Heart right ventricle (tissue), 16 donors: Measurements from ENCODE around the gene HJV. TPM values are rescaled to one million over a fixed set of nuclear protein-coding genes. Genes with fewer than 3 reads are reported as not detected.

ENCODE experiments used
- ATAC-seq, 8 donors: fragments of 200-7000 bp; cut with Tn5 transposase; one replicate each; pipeline ENCODE4 v1.9.1; 2020; ENCODE audit warnings: mild to moderate bottlenecking in 8 of 8, moderate library complexity in 8 of 8, moderate number of reproducible peaks in 1 of 8
- DNase-seq, 2 donors: peaks; one replicate each; pipeline ENCODE4 v3.0.0-alpha.2; 2020
- H3K27ac ChIP-seq, 10 donors: fragments of 200-600 bp; sonication (generic) in 2 of 10; one replicate each; pipeline versions ENCODE4 v1.5.0 to v1.8.0; 2020 to 2022; ENCODE audit warnings: mild to moderate bottlenecking in 3 of 10
- H3K27me3 ChIP-seq, 7 donors: fragments of 200-600 bp; one replicate each; pipeline ENCODE4 v1.8.0; 2021 to 2022; ENCODE audit warnings: mild to moderate bottlenecking in 2 of 7
- H3K36me3 ChIP-seq, 9 donors: fragments of 200-600 bp; sonication (generic) in 1 of 9; one replicate each; pipeline versions ENCODE4 v1.5.0 to v1.8.0; 2020 to 2022; ENCODE audit warnings: mild to moderate bottlenecking in 2 of 9
- H3K4me1 ChIP-seq, 9 donors: fragments of 200-600 bp; sonication (generic) in 1 of 9; one replicate each; pipeline versions ENCODE4 v1.5.0 to v1.8.0; 2020 to 2022; ENCODE audit warnings: mild to moderate bottlenecking in 4 of 9
- H3K4me3 ChIP-seq, 10 donors: fragments of 200-600 bp; sonication (generic) in 2 of 10; one replicate each; pipeline versions ENCODE4 v1.5.0 to v1.8.0; 2020 to 2022; ENCODE audit warnings: mild to moderate bottlenecking in 7 of 10, moderate library complexity in 2 of 10
- H3K9me3 ChIP-seq, 11 donors: fragments of 200-600 bp in 10 of 11; sonication (generic) in 2 of 11; one replicate each; pipeline versions ENCODE4 v1.5.0 to v1.8.0; 2013 to 2022; ENCODE audit warnings: mild to moderate bottlenecking in 2 of 11, control low read depth in 1 of 11, moderate library complexity in 1 of 11
- WGBS, 2 donors: extraction: QIAGEN DNeasy Blood & Tissue Kit; methylation state at CpG; one replicate each; pipeline ENCODE4 v1.1.7; 2013; ENCODE audit warnings: inconsistent platforms in 1 of 2; 5-methylcytosine and 5-hydroxymethylcytosine counted together
- intact Hi-C, 10 donors: fragments of 100-400 bp; cut with DNase I; formaldehyde crosslinking; loops; one replicate each; pipeline versions ENCODE4 v1.11.1 to v1.14.2; 2022
- polyA plus RNA-seq, 2 donors: library from polyadenylated mRNA; stranded (reverse); fragments of 200-250 nt; gene quantifications; one replicate each; pipeline ENCODE4 v1.2.3, GENCODE V29; 2013
- total RNA-seq, 10 donors: library from RNA; stranded (reverse); fragmentation: NEBNext Ultra II Directional in 3 of 10; extraction: Animal tissue kit (Norgen Biotek cat#: 25700) in 3 of 10; gene quantifications; one replicate each; pipeline versions ENCODE4 v1.2.1 to v1.2.4, GENCODE V29; 2021 to 2023
- TF ChIP-seq, protein P1 (sequence below), 9 donors: fragments of 200-600 bp; sonication (generic) in 2 of 9; IDR thresholded peaks; one replicate each; pipeline versions ENCODE4 v1.5.0 to v1.8.0; 2021 to 2022; ENCODE audit warnings: antibody characterized with exemption in 9 of 9, mild to moderate bottlenecking in 5 of 9, moderate library complexity in 1 of 9
- donor health status: Arrhythmogenic right ventricular cardiomyopathy.
- donor health status: ischemic (EF 13 %, LVEDD 7.1; RV severe dilation, severe dysfunction).
- donor health status: healthy with polysubstance abuse.
- donor health status: DM: no; HTN: yes; CAD: no.
- donor health status: DM: no; HTN: no; CAD: no.
- donor health status: ischemic (EF 25% LVEDD 6.9; RV normal size, moderate dysfunction).
- donor health status: ischemic (EF 25% LVEDD 5.7; RV mildly dilated, moderate dysfunction).
- donor health status: healthy.
- donor health status: DM: yes; HTN: yes; CAD: no.
- donor health status: Ischemic cardiomyopathy.
- donor health status: ischemic (EF 35%, LVEDD 5.7; RV mildly dilated, moderate dysfunction).
- donor health status: nonischemic (EF 11% LVEDD 7.7; RV severe dilation, severe dysfunction).
- donor health status: DM: yes; HTN: yes; CAD: no.
- donor health status: PGD.
- donor health status: ischemic (EF 29% LVEDD 5.4; RV normal size, mild dysfunction).
- donor health status: nonischemic (EF 23%, LVEDD 6.1; RV moderate dilation, normal function).

HJV gene
- total and polyA plus RNA-seq, 12 donors: 0.52 to 115 (median 68.2) TPM

DNA sequence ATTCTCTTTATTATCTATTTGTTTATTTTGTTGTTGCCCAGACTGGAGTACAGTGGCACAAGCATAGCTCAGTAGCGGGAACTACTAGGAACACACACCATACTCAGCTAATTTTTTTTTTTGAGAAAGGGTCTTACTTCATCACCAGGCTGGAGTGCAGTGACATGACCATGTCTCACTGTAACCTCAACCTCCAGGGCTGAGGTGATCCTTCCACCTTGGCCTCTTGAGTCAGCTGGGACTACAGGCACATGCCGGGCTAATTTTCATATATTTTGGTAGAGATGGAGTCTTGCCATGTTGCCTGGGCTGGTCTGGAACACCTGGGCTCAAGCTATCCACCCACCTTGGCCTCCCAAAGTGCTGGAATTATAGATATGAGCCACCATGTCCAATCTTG lies 19.8 kb downstream of the HJV start:
- intact Hi-C loops: no loop called here
- Histone ChIP-seq H3K4me1 (peaks cover 12 to 59% (median 38%) of the 10 kb centered on the region in 9 donors), H3K9me3 (no peaks in the 10 kb centered on the region), H3K27ac (peak overlapping the region in 3 of 10 donors; percentile 2 to 26 (median 6)), H3K27me3 (no peaks in the 10 kb centered on the region), H3K36me3 (no peaks in the 10 kb centered on the region), H3K4me3 (no peak overlapping the region)
- TF ChIP-seq, protein P1, sequence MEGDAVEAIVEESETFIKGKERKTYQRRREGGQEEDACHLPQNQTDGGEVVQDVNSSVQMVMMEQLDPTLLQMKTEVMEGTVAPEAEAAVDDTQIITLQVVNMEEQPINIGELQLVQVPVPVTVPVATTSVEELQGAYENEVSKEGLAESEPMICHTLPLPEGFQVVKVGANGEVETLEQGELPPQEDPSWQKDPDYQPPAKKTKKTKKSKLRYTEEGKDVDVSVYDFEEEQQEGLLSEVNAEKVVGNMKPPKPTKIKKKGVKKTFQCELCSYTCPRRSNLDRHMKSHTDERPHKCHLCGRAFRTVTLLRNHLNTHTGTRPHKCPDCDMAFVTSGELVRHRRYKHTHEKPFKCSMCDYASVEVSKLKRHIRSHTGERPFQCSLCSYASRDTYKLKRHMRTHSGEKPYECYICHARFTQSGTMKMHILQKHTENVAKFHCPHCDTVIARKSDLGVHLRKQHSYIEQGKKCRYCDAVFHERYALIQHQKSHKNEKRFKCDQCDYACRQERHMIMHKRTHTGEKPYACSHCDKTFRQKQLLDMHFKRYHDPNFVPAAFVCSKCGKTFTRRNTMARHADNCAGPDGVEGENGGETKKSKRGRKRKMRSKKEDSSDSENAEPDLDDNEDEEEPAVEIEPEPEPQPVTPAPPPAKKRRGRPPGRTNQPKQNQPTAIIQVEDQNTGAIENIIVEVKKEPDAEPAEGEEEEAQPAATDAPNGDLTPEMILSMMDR (IDR thresholded peaks at IDR 0.05): no peak
- DNase-seq (no peak), ATAC-seq (no peak)
- WGBS, 2 donors: 97 to 99% methylated on average over 2 of the region's 2 CpGs

DNA sequence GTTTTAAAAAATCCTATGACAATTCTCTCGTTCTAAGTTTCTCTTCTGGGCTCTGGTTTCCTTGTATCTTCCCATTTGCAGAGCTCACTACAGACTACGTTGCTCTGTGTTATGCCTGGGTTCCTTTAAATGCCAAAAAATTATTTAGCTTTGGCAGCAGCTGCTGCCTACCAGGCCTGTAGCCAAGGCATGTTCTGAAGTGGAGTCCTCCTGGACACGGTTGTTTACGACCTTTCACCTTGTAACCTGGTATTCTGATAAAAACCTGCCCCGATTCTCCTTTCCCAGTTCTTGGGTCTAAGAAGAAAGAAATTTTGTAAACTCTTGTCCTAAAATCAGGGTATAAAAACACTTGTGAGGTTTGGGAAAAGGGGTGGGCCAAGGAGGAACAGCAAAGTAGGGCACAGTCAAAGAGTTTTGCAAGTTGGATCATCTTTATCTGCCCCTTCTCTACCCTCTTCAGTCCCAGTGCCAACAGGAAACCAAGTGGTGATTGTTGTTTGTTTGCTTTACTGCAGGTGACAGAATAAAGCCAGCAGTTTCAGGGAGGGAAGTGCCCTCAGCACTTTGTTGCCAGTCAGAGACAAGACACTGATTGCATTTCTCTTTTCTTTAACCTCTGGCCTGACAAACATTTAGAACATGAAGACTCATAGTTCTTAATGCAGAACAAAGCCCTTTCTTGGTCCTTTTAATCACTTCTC lies 22.1 kb downstream of the HJV start:
- Histone ChIP-seq H3K4me3 (peak overlapping the region in 7 of 10 donors; percentile 26 to 88 (median 75)), H3K4me1 (peaks cover 12 to 46% (median 33%) of the 10 kb centered on the region in 9 donors), H3K9me3 (no peaks in the 10 kb centered on the region), H3K27ac (peak overlapping the region; percentile 89 to 99 (median 97)), H3K27me3 (no peaks in the 10 kb centered on the region), H3K36me3 (peaks cover 0 to 16% (median 13%) of the 10 kb centered on the region in 9 donors)
- WGBS, 2 donors: 7 to 9% methylated on average over 5 of the region's 5 CpGs
- DNase-seq (no peak), ATAC-seq (peak in 4 of 8 donors; percentile 29 to 46 (median 34))
- TF ChIP-seq, protein P1 (IDR thresholded peaks at IDR 0.05): no peak
- intact Hi-C loops: loop anchor here in 1 of 10 donors (2.0 kb wide), 1 partner anchor 21 kb away; no protein-coding TSS in a partner anchor

DNA sequence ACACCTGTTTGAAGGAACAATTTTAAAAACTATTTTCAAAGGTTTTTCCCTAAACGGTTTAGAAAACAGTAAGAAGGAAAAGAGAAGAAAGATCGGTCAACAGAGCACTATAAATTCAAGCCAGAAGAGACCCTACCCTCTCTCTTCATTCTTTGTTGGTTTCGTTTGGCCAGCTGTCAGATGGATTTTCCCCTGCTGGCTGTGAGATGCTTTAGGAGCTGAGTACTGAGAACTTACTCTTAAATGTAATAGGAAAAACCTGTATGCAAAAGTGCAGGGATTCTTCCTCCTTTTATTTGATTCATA lies 23.9 kb downstream of the HJV start:
- DNase-seq: no peak
- Histone ChIP-seq H3K4me1 (peaks cover 12 to 61% (median 40%) of the 10 kb centered on the region in 9 donors), H3K27ac (peak overlapping the region; percentile 89 to 99 (median 97)), H3K9me3 (no peaks in the 10 kb centered on the region), H3K36me3 (peaks cover 8 to 34% (median 31%) of the 10 kb centered on the region in 9 donors), H3K4me3 (peak overlapping the region; percentile 34 to 90 (median 76)), H3K27me3 (no peaks in the 10 kb centered on the region)
- intact Hi-C loops: loop anchor here in 4 of 10 donors (1.0 to 2.0 kb wide), 3 partner anchors 17 to 19 kb away; no protein-coding TSS in a partner anchor
- TF ChIP-seq, protein P1 (IDR thresholded peaks at IDR 0.05): peak in 3 of 9 donors; percentile 12 to 22 (median 17)
- 6 to 16% methylated on average over 3 of the region's 3 CpGs for WGBS, 2 donors
- no peak for ATAC-seq

DNA sequence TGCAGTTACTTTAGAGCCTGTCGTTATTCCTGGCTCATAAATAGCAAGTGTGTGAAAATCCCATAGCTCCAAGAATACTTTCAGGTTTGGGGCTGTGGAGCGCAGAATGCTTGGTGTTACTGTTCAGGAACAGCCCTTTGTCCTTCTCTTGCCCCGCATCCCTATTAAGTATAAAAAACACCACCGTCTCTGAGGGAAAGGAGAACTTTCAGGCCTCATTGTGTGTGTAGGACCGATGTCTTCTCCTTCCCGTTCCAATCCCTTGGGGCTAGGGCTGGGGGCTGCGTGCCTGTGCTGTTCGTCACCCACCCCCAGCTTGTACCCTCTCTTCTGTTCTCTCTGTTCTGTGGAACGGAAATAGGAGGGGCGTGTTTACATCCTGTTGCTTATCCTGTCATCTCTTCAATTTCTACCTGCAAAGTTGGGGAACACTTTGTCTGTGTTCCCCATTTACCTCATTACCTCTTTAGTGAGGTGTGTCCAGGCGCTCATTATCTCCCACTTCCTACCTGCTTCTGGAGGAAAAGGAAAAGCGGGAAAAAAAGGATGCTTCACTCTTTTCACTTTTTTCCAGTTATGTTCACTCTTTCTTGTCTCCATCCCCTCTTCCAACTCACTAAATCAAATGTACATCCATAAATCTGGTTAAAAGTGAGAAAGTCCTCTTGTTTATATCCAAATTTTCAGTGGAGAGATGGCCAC lies 24.4 kb downstream of the HJV start:
- Histone ChIP-seq H3K36me3 (peaks cover 8 to 40% (median 34%) of the 10 kb centered on the region in 9 donors), H3K27ac (peak overlapping the region; percentile 89 to 99 (median 97)), H3K4me1 (peaks cover 12 to 66% (median 46%) of the 10 kb centered on the region in 9 donors), H3K4me3 (peak overlapping the region; percentile 34 to 90 (median 76)), H3K27me3 (no peaks in the 10 kb centered on the region), H3K9me3 (no peaks in the 10 kb centered on the region)
- WGBS, 2 donors: 5 to 7% methylated on average over 12 of the region's 12 CpGs
- peak; percentile 12 to 58 (median 37) for ATAC-seq
- TF ChIP-seq, protein P1 (IDR thresholded peaks at IDR 0.05): no peak
- intact Hi-C loops: loop anchor here in 3 of 10 donors (1.0 to 2.0 kb wide), 3 partner anchors 16 to 18 kb away; no protein-coding TSS in a partner anchor
- DNase-seq: peak in 1 of 2 donors; percentile 53
